ENCODE measurements around the gene PPP1R14C. TPM values are rescaled to one million over a fixed set of nuclear protein-coding genes. Genes with fewer than 3 reads are reported as not detected.

The PPP1R14C gene
- total RNA-seq, 6 experiments from 2014 or later = 0.17 TPM; not detected in 5

GRCh38 chr6:150196942-150197745 is 54.3 kb downstream of the PPP1R14C start:
- Mint-ChIP-seq H3K4me1 (ENCODE audit: low read depth) (peaks cover under 1% of the 10 kb centered on the region; the same call in 1 of the 2 replicates), H3K27me3 (ENCODE audit: insufficient read depth) (peaks cover 13% of the 10 kb centered on the region), H3K36me3 (ENCODE audit: low read depth) (no peaks in the 10 kb centered on the region), H3K27ac (no peak overlapping the region), H3K9me3 (no peaks in the 10 kb centered on the region), H3K4me3 (no peak overlapping the region)
- TF ChIP-seq, protein P1, sequence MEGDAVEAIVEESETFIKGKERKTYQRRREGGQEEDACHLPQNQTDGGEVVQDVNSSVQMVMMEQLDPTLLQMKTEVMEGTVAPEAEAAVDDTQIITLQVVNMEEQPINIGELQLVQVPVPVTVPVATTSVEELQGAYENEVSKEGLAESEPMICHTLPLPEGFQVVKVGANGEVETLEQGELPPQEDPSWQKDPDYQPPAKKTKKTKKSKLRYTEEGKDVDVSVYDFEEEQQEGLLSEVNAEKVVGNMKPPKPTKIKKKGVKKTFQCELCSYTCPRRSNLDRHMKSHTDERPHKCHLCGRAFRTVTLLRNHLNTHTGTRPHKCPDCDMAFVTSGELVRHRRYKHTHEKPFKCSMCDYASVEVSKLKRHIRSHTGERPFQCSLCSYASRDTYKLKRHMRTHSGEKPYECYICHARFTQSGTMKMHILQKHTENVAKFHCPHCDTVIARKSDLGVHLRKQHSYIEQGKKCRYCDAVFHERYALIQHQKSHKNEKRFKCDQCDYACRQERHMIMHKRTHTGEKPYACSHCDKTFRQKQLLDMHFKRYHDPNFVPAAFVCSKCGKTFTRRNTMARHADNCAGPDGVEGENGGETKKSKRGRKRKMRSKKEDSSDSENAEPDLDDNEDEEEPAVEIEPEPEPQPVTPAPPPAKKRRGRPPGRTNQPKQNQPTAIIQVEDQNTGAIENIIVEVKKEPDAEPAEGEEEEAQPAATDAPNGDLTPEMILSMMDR (IDR thresholded peaks at IDR 0.05) = no peak
- no peak for DNase-seq

- Mint-ChIP-seq H3K27ac (no peak overlapping the region), H3K4me3 (no peak overlapping the region), H3K9me3 (no peaks in the 10 kb centered on the region), H3K27me3 (ENCODE audit: insufficient read depth) (peaks cover 11% of the 10 kb centered on the region), H3K36me3 (ENCODE audit: low read depth) (no peaks in the 10 kb centered on the region), H3K4me1 (ENCODE audit: low read depth) (peaks cover 7% of the 10 kb centered on the region; the same call in 1 of the 2 replicates)
- TF ChIP-seq, protein P1 (IDR thresholded peaks at IDR 0.05) = no peak
- DNase-seq = no peak
Observed at GRCh38 chr6:150198532-150198931, 55.7 kb downstream of the PPP1R14C start.

- Mint-ChIP-seq H3K4me1 (ENCODE audit: low read depth) (peaks cover 7% of the 10 kb centered on the region; the same call in 1 of the 2 replicates), H3K27me3 (ENCODE audit: insufficient read depth) (peaks cover 14% of the 10 kb centered on the region), H3K36me3 (ENCODE audit: low read depth) (no peaks in the 10 kb centered on the region), H3K4me3 (no peak overlapping the region), H3K27ac (no peak overlapping the region), H3K9me3 (no peaks in the 10 kb centered on the region)
- no peak for DNase-seq
- TF ChIP-seq, protein P1 (IDR thresholded peaks at IDR 0.05) = no peak
Observed at GRCh38 chr6:150199241-150199640, 56.4 kb downstream of the PPP1R14C start.

- TF ChIP-seq, protein P1 (IDR thresholded peaks at IDR 0.05) = no peak
- Mint-ChIP-seq H3K36me3 (ENCODE audit: low read depth) (no peaks in the 10 kb centered on the region), H3K27ac (no peak overlapping the region), H3K4me1 (ENCODE audit: low read depth) (peaks cover 7% of the 10 kb centered on the region; the same call in 1 of the 2 replicates), H3K9me3 (no peaks in the 10 kb centered on the region), H3K4me3 (no peak overlapping the region), H3K27me3 (ENCODE audit: insufficient read depth) (peaks cover 16% of the 10 kb centered on the region)
- DNase-seq = no peak
Observed at GRCh38 chr6:150200428-150201100, 57.7 kb downstream of the PPP1R14C start.

- DNase-seq = no peak
- Mint-ChIP-seq H3K4me3 (no peak overlapping the region), H3K27me3 (ENCODE audit: insufficient read depth) (peaks cover 14% of the 10 kb centered on the region), H3K9me3 (no peaks in the 10 kb centered on the region), H3K4me1 (ENCODE audit: low read depth) (peaks cover 7% of the 10 kb centered on the region; the same call in 1 of the 2 replicates), H3K27ac (no peak overlapping the region), H3K36me3 (ENCODE audit: low read depth) (no peaks in the 10 kb centered on the region)
- TF ChIP-seq, protein P1 (IDR thresholded peaks at IDR 0.05) = no peak
Observed at GRCh38 chr6:150201285-150201684, 58.4 kb downstream of the PPP1R14C start.
